Stomach smooth muscle (tissue), 2 donors: Measurements from ENCODE around the gene RAMP3.

Source experiments
- H3K27ac ChIP-seq: one replicate; pipeline ENCODE4 v1.7.0; 2013; ENCODE audit warnings: mild to moderate bottlenecking, low read length, inconsistent platforms
- H3K27me3 ChIP-seq, 2 donors: one replicate each; pipeline ENCODE4 v1.7.0; 2013; ENCODE audit warnings: low read length in 2 of 2; ENCODE audit not compliant: insufficient read depth in 2 of 2, control insufficient read depth in 1 of 2
- H3K36me3 ChIP-seq, 2 donors: one replicate each; pipeline ENCODE4 v1.7.0; 2013; ENCODE audit warnings: low read length in 2 of 2; ENCODE audit not compliant: control insufficient read depth in 2 of 2, insufficient read depth in 2 of 2
- H3K4me1 ChIP-seq: one replicate; pipeline ENCODE4 v1.7.0; 2013; ENCODE audit warnings: low read length; ENCODE audit not compliant: control insufficient read depth, insufficient read depth
- H3K4me3 ChIP-seq, 2 donors: one replicate each; pipeline ENCODE4 v1.7.0; 2013; ENCODE audit warnings: low read length in 2 of 2
- H3K9ac ChIP-seq, 2 donors: one replicate each; pipeline ENCODE4 v1.7.0; 2013; ENCODE audit warnings: low read length in 2 of 2, mild to moderate bottlenecking in 1 of 2
- H3K9me3 ChIP-seq, 2 donors: one replicate each; pipeline ENCODE4 v1.7.0; 2013; ENCODE audit warnings: low read length in 2 of 2; ENCODE audit not compliant: control insufficient read depth in 2 of 2
- donor health status: healthy.
- donor health status: Pancreatic carcinoma.

The RAMP3 gene

DNA sequence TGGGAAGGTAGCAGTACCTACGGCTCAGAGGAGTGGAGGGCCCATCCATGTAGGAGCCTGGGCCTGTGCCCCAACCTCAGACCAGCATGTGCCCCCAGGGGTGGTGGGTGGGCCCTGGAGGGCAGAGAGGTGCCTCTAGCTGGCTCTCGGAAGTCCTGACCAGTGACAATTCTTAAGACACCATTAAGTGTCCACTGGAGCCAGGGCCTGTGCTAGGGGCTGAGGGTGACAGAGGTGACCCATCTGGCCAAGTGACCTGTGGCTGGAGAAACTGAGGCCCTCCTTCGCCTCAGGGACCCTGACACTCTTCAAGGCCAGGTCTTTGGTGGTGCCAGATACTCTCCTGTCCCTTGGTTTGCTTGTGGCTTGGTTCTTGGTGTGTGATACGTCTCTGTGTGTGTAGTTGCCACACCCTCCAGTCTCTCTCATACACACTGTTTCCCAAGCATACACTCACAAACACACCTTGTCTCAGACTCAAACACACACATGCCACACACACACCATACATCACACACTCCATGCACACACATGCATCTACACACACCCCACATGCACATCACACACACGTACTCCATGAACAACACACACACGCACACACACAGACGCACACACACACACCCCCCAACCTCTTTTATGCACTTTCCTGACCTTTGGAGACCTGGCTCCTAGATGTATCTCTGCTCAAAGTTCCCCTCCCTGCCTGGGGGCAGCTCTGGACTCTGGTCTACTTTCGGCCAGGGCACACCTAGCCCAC is 897 bp upstream of the RAMP3 start:
- no peak overlapping the region for H3K27ac ChIP-seq

DNA sequence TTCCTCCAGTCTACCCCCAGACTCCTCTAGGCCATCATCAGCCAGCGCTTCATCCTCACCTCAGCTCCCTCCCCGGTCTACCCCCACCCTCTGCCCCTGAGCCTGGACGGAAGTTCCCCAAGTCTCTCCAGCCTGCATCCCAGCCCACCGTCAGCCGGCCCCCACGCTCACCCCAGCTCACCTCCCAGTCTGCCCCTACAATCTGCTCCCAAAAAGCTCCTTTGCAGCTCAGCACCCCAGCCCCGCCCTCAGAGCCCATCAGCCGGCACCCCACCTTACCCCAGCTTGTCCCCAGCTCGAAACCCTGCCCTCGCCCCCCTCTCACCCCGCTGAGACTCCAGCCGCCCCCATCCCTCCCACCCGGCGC is 322 bp upstream of the RAMP3 start:
- Histone ChIP-seq H3K9ac (no peak overlapping the region), H3K36me3 (no peaks in the 10 kb centered on the region), H3K27me3 (peaks cover 13 to 22% of the 10 kb centered on the region in 2 donors), H3K27ac (no peak overlapping the region), H3K9me3 (no peaks in the 10 kb centered on the region), H3K4me1 (peaks cover 4% of the 10 kb centered on the region), H3K4me3 (no peak overlapping the region)

More for the DNA sequence above, 897 bp upstream of the RAMP3 start:
- no peaks in the 10 kb centered on the region for H3K36me3 ChIP-seq
- H3K9me3 ChIP-seq: no peaks in the 10 kb centered on the region
- H3K4me3 ChIP-seq: no peak overlapping the region
- peaks cover 4% of the 10 kb centered on the region for H3K4me1 ChIP-seq
- H3K9ac ChIP-seq: no peak overlapping the region
- H3K27me3 ChIP-seq: peaks cover 13 to 22% of the 10 kb centered on the region in 2 donors

DNA sequence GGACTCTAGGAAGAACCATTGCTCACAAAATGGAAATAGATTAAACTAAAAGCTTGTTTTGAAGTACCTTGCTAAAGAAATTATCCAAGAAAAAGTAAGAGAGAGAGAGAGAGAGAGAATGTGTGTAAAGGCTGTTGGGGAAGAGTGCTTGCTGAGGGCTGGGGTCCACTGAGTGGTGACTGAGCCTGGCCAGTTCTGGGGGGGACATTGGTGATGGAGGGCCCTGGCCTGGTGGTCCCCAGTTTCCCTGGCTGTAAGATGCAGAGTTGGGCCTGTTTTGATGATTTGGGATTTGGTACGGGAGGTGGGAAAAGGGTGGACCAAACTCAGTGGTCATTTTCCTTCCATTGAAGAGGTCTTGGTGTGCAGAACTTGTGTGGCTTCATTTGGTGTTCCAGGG is 880 bp downstream of the RAMP3 start:
- H3K36me3 ChIP-seq: no peaks in the 10 kb centered on the region
- peaks cover 4% of the 10 kb centered on the region for H3K4me1 ChIP-seq
- peaks cover 0 to 2% of the 10 kb centered on the region in 2 donors for H3K9me3 ChIP-seq
- H3K9ac ChIP-seq: no peak overlapping the region
- H3K27ac ChIP-seq: no peak overlapping the region
- H3K27me3 ChIP-seq: peaks cover 13 to 22% of the 10 kb centered on the region in 2 donors
- peak overlapping the region in 1 of 2 donors; percentile 47 for H3K4me3 ChIP-seq

DNA sequence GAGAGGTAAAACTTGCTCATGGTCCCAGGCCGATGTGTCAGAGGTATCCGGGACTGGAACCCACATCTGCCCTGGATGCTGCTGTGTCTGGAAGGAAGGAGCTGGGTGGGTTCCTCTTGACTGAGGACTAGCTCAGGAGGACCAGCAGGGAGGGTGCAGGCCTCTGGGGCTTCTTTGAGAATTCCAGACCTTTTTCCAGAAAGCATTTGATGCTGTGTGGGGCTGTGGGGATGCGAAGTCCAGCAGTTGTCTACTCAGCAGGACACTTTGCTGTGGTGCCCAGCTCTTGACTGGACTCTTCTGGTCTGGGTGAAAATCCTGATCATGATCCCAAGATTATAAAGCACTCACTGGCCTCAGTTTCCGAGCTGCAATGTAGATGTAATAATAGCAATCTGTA is 1.7 kb downstream of the RAMP3 start:
- Histone ChIP-seq H3K27me3 (peaks cover 13 to 22% of the 10 kb centered on the region in 2 donors), H3K36me3 (no peaks in the 10 kb centered on the region), H3K4me1 (peaks cover 4% of the 10 kb centered on the region), H3K4me3 (peak overlapping the region in 1 of 2 donors; percentile 15), H3K9ac (no peak overlapping the region), H3K9me3 (peaks cover 0 to 9% of the 10 kb centered on the region in 2 donors), H3K27ac (no peak overlapping the region)

DNA sequence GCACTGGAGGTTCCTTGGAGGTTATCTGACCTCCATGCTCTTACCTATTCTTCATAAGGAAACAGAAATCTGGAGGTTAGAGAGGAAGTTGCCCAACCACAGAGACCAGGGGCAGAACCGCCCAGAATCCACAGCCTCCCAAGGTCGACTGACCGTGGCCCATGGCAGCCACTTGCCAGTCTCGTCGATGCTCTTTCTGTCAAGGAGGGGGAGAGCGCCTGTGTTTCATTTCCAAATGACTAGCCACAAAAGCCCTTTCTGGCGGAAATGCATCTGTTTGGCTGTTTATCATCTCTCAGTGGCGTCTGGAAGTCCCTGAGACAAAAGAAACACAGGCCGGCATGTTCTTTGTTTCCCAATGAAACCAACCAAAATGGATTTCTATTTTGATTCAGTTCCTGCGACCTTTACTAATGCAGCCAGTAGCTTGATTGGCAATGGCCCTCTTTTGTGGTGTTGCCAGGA is 2.9 kb downstream of the RAMP3 start:
- H3K36me3 ChIP-seq: no peaks in the 10 kb centered on the region
- no peak overlapping the region for H3K9ac ChIP-seq
- H3K9me3 ChIP-seq: peaks cover 0 to 9% of the 10 kb centered on the region in 2 donors
- H3K4me1 ChIP-seq: peaks cover 2% of the 10 kb centered on the region
- H3K27me3 ChIP-seq: peaks cover 13 to 22% of the 10 kb centered on the region in 2 donors
- no peak overlapping the region for H3K4me3 ChIP-seq
- H3K27ac ChIP-seq: no peak overlapping the region

DNA sequence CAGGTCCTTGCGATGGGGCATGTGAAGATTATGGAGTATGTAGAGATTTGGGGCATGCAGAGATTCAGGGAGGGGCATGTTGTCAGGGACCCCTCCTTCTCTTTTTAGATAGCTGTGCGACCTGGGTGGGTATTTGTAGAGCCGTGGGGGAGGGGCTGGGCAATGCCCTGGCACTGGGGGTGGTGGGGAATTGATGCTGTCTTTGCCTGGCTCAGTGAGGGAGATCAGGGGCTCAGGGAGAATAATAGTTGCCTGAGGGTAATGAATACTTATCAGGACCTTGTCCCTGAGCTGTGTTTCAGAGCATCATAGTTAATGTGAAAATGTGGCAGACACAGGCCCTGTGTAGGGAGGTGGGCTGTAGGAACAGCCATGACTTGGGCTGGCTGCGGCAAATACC is 3.5 kb downstream of the RAMP3 start:
- Histone ChIP-seq H3K9me3 (peaks cover 0 to 9% of the 10 kb centered on the region in 2 donors), H3K9ac (no peak overlapping the region), H3K4me1 (peaks cover 2% of the 10 kb centered on the region), H3K27me3 (peaks cover 13 to 22% of the 10 kb centered on the region in 2 donors), H3K27ac (no peak overlapping the region), H3K36me3 (no peaks in the 10 kb centered on the region), H3K4me3 (no peak overlapping the region)

DNA sequence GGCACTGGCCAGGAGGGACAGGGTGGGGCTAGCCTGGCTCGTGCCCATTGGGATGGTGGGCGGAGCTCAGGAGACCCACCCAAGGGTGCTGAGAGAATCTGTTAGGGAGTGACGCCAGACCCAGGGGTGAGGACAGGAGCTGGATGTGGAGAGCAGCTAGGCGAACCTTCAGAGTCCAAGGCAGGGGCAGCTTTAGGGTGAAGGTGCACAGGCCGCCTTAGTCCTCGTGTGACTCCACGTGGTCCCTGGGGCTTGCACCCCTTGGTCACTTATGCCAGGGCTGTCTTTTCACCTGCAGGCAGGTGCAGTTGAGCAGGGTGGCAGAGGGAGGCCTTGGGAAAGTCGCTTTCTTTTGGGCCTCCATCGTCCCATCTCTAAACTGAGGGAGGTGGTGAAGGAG is 4.3 kb downstream of the RAMP3 start:
- Histone ChIP-seq H3K4me3 (no peak overlapping the region), H3K36me3 (no peaks in the 10 kb centered on the region), H3K27me3 (peaks cover 11 to 17% of the 10 kb centered on the region in 2 donors), H3K9me3 (peaks cover 0 to 9% of the 10 kb centered on the region in 2 donors), H3K9ac (no peak overlapping the region), H3K4me1 (peaks cover 2% of the 10 kb centered on the region), H3K27ac (no peak overlapping the region)

DNA sequence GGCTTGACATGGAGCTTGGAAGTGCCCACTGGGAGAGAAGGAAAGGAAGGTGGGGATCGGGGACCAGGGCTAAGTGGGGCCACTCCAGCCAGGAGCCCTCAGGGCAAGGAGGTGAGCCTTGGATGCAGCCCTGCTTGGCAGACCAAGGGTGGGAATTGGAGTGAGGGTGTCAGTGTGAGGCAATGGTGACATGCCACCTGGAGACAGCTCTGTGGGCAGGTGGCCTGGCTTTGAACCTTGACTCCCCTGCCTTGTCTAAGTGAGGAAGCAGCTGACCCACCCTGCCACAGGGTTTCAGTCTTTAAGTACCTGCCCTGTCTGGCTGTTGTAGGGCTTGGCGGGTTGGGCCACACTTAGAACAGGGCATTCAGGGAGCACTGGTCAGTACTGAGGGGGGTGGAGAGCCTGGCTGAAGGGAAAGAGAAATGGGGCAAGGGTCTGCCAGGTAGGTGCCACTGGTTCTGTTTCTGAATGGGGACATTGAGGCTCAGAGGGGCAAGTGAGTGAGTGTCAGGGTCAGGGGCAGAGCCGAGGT is 4.8 kb downstream of the RAMP3 start:
- no peak overlapping the region for H3K27ac ChIP-seq
- H3K4me1 ChIP-seq: peaks cover 2% of the 10 kb centered on the region
- H3K9me3 ChIP-seq: peaks cover 0 to 9% of the 10 kb centered on the region in 2 donors
- H3K36me3 ChIP-seq: no peaks in the 10 kb centered on the region
- H3K9ac ChIP-seq: no peak overlapping the region
- peaks cover 11 to 14% of the 10 kb centered on the region in 2 donors for H3K27me3 ChIP-seq
- no peak overlapping the region for H3K4me3 ChIP-seq

DNA sequence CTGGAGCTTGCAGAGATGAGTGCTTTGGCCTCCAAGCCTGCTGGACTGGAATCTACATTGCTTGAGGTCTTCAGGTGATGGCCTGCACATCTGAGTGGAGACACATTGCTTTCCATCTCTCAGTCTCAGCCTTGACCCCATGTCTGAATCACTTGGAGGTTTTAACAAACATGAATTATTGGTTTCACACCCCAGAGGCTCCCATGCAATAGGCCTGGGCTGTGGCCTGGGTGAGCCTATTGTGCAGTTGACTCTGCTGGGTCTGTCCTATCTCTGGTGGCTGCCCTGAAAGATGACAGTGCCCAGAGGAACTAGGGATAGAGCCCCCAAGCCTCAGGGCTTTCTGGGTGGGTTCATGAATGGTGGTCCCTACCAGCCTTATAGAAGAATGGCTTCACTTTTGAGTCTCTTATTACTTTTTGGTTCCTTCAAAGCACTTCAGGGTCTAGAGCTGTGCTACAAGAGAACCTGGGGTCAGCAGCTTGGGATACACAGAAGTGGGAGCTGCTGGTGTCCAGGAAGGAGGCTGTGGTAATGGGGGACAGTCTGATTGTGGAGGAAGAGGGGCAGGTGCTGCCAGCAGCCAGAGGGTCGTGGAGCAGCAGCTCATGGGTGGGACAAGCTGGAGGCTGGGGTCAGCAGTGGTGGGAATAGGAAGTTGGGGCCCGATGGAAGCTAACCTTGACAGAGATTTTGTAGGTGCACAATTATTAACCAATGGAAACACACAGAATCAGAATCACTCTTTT is 5.5 kb downstream of the RAMP3 start:
- peaks cover 0 to 9% of the 10 kb centered on the region in 2 donors for H3K9me3 ChIP-seq
- H3K4me1 ChIP-seq: no peaks in the 10 kb centered on the region
- H3K36me3 ChIP-seq: no peaks in the 10 kb centered on the region
- no peak overlapping the region for H3K4me3 ChIP-seq
- peaks cover 7 to 9% of the 10 kb centered on the region in 2 donors for H3K27me3 ChIP-seq
- H3K27ac ChIP-seq: no peak overlapping the region
- H3K9ac ChIP-seq: no peak overlapping the region

DNA sequence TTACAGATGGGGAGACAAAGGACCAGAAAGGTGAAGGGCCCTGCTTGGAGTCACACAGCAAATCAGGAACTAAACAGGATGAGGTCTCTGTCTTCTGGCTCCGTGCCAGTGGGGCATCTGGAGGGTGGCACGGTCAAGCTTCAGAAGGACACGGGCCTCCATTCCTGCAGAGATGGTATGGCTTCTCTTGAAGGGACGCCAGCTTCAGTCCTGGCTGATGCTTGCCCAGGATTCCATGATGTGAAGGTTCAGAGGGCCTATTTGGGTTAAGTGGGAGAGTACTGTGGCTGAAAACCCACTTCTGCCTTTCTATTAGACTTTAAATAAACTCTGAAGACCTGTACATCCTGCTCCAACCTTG is 6.1 kb downstream of the RAMP3 start:
- H3K9me3 ChIP-seq: peaks cover 0 to 9% of the 10 kb centered on the region in 2 donors
- H3K9ac ChIP-seq: no peak overlapping the region
- H3K36me3 ChIP-seq: no peaks in the 10 kb centered on the region
- no peak overlapping the region for H3K4me3 ChIP-seq
- H3K4me1 ChIP-seq: no peaks in the 10 kb centered on the region
- no peak overlapping the region for H3K27ac ChIP-seq
- H3K27me3 ChIP-seq: peaks cover 3 to 5% of the 10 kb centered on the region in 2 donors
